ENCODE results near the gene TUFT1.
A peak's percentile ranks its signal among the peaks of the same experiment; 100 is the strongest.
"Not testable (repeated sequence)": the region's sequence is repeated elsewhere in the genome, so short reads cannot be mapped to it uniquely, and the experiment has no call there.

Gene TUFT1

GRCh38 chr1:151584278-151584677, 44.2 kb downstream of the TUFT1 start:
- no peak for DNase-seq

GRCh38 chr1:151584780-151585179, 44.7 kb downstream of the TUFT1 start:
- no peak for DNase-seq

DNA sequence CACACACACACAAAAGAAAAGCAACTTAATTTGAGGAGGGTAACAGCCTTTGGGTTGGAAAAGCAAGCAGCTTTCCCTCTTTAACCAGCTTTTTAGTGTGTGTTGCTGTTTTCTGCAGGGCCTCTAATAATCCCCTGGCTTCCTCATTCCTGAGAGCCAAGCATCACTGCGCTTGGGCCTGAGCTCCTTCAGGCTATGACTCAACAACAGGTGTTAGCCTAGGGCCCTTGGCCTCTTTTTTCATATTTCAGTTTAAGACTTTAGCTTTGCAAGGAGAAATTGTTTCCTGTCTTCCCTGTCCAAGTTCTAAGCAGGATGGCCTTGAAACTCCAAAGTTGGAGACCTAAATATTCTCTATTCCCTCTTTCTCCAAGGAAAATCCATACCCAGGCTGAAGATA, 45.5 kb downstream of the TUFT1 start:
- DNase-seq = no peak

DNA sequence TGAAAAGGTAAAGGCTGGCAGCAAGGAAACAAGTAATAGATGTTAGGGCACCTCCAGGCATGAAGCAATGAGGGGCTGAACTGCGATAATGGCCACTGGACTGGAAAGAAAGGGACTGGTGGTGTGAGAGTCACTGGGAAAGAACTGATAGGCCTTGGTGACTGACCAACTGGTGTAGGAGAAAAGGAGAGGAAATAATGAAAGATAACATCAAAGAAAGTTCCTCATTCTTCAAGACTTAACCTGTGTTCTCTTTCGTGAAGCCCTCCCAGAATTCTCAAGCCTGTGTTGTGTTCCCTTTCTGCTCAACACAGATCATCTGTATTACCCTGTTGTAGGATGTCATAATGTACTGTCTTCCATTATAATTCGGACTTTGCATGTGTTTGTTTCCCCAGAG, 50.9 kb downstream of the TUFT1 start:
- no peak for DNase-seq

- DNase-seq = no peak
Observed at GRCh38 chr1:151593730-151594129, 53.6 kb downstream of the TUFT1 start.

GRCh38 chr1:151594143-151594625, 54.1 kb downstream of the TUFT1 start:
- DNase-seq = peak; percentile 40 to 57

DNA sequence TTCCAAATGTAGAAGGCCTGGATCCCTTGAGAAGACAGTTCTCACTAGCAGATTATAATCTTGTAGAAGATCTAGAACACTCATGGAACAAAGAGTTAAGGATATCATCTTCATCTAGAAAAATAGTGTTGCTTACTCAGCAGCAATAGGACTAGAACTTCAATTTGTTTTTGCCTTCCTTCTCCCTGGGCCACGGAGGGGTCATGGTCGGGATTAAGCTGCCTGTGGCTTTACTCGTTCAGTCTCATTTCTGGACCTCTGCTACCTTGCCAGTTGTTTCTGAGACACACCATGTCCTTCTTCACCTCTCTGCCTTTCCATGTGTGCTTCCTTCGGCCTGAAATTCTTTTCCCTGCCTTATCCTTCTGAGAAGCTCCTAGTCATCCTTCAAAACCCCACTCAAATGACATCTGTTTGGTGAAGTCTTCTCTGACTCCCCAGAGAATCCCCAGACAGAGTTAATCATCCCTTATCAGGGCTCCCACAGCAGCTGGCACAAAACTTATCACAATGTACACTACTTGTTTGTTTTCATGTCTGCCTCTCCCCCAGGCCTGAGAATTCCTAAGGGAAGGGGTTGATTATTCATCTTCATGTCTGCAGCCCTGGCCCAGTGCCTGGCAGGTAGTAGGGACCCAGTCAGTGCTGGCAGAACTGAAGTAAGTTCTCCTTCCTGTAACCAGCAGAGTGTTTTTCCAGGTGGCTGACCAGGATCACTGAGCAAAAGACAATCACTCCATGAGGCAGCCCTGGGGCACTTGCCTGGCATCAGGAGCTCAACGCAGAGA, 56.3 kb downstream of the TUFT1 start:
- DNase-seq = no peak

GRCh38 chr1:151602550-151602949, 62.4 kb downstream of the TUFT1 start:
- DNase-seq = not testable (repeated sequence)

GRCh38 chr1:151604291-151604690, 64.2 kb downstream of the TUFT1 start:
- DNase-seq = no peak

DNA sequence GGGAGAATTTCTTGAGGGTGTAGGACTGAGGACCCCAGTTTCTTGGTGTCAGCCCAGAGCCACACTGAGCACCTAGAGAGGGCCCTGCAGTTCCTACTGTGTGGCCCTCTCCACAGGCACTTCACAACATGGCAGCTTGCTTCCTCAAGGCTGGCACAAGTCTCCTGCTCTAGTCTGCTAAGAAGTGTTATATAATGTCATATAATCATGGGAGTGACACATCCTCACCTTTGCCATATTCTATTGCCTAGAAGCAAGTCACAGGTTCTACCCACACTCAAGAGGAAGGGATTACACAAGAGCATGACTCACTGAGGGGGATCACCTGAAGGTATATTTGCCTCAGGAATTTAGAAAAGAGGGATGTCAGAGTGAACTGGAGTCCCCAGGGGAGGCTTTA, 66.3 kb downstream of the TUFT1 start:
- no peak for DNase-seq

DNA sequence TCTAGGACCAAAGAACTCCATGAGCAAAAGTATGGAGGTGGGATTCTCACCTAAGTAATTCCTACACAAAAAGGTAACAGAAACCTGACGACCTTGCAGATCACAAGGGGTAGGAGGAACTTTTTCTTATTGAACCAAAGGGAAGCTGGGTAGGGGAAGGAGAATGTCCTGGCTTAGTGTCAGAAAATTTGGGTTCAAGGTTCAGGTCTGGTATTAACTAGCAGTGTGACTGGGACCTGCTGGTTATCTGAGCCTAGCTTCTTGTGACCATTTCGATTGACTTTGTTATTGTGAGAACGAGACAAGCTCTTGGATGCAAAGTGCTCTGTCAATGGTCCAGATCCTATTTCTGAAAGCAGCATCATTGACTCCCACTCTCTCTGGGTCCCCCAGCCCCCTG, 66.7 kb downstream of the TUFT1 start:
- no peak for DNase-seq

DNA sequence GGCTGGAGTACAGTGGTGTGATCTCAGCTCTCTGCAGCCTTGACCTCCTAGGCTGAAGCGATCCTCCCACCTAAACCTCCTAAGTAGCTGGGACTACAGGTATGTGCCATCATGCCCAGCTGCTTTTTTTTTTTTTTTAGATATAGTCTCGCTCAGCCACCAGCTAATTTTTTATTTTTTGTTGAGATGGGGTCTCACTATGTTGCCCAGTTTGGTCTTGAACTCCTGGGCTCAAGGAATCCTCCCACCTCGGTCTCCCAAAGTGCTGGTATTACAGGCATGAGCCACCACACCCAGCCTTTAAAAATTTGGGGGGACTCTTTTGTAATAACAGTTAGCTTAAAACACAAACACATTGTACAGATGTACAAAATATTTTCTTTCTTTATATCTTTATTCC, 70.0 kb downstream of the TUFT1 start:
- no peak for DNase-seq

- DNase-seq = peak; percentile 99
Observed at GRCh38 chr1:151611288-151611790, 71.2 kb downstream of the TUFT1 start.

DNA sequence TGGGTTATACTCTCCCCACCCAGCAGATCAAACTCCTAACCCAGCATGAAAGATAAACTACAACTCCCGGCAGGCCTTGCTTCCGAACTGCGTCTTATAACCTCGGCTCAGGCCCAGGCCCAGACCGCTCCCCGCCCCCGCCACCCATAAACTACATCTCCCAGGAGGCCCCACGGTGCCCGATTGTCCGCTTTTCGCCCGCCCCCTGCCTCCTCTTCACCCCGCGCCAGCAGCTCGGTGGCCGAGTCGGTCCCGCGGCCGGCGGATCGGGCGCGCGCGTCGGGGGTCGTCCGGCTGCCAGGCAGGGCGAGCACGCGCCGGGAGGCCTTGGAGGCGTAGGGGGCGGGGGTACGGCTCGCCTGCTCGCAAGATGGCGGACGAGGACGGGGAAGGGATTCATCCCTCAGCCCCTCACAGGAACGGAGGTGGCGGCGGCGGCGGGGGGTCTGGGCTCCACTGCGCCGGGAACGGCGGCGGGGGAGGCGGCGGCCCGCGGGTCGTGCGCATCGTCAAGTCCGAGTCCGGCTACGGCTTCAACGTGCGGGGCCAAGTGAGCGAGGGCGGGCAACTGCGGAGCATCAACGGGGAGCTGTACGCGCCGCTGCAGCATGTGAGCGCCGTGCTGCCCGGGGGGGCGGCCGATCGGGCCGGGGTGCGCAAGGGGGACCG, 71.9 kb downstream of the TUFT1 start, which contains the start of gene SNX27:
Gene SNX27, plus strand, starts transcription at position 219 of the 669 bp plus-strand sequence. Its CDS starts 152 bp downstream, at position 371.
- DNase-seq = peak; percentile 91 to 95

DNA sequence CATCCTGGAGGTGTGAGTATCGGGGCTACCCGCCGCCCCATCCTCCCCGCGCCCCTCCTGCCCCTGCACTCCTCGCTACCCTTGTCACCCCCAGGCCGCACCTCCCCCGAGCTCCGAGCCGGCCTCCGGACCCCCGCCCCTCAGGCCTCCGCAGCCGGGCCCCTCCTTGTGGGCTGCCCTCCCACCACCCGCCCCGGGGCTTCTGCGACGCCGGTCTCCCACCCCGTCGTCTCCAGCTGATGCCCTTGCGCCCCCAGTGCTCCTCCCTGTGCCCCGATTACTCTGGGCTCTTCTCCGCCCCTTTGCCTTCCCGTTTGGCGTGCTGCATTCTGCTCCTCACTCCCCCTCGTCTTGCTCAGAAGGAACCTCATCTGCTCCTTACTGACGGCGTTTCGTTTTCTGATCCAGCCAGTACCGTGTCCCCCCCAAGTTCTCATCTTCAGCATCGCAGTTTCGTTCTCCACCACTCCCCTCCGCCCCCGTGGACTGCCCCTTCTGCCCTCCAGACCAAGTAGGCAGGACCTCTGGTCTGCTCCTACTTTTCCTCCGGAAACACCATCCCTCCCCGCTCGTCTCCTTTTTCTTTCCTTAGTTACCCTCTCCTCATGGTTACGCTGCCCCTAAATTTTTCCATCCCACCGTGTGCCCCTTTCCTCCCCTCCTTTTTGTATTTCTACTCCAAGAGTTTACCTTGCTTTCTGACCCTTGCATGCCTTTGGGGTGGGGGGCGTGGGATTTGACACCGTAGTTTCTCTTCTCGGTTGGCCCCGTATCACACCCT, 72.6 kb downstream of the TUFT1 start:
- no peak for DNase-seq

DNA sequence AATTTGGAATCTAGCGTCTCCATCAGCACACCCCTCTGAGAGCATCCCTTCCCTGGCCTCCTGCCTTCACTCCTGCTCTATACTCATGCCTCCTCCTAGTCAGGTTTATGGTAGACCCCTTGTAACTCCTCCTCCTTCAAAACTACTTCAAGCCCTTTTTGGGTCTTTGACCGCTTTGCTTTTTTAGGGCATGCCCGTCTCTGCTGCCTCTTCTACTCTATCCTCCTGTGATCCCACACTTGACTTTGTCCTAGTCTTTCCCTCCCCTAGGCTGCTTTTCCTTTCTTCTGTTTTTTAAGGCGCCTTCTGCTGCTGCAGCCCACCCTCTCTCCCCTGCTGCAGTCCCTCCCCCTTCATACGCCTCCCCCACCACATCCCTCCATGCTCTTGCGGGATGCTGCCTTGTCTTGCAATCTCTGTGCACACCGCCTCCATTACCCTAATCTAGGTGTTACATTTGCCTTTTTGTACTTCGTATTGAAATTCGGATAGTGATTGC, 73.2 kb downstream of the TUFT1 start:
- DNase-seq = no peak

DNA sequence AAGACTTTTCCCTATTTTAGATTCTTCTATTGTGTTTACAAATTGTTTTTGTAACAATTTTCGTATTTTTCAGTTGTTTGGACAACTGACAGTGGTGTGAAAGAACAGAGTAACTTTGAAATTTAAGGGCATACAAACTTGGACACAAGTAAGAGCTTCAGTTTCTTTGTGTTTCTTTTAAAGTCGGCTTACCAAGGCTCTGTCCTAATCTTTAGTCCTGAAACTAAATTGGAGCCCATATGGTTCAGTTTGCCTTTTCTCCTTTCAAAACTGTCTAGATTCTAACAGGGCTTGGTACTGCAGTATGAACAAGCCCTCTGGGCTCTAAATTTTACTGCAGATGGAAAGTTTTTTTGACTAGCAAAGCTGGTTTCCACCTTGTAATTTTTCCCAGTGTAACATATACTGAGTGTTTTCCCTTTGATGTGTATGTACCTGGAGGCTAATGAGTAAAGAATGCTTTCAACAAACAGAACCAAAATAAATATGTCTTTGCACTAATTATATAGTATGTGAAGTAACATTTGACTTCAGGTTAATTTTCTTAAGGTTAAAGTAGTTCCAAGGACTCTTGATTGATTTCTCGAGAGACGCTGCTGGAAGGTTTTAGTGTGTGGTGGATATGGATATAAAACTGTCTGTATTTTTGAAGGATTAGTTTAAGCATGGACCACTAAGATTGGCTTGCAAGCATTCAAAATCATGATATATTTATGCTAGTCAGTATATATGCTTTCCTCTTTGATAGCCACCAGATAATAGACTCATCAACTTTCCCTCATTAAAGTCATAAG, 75.8 kb downstream of the TUFT1 start:
- no peak for DNase-seq

- DNase-seq = no peak
Observed at GRCh38 chr1:151616505-151616849, 76.4 kb downstream of the TUFT1 start.

DNA sequence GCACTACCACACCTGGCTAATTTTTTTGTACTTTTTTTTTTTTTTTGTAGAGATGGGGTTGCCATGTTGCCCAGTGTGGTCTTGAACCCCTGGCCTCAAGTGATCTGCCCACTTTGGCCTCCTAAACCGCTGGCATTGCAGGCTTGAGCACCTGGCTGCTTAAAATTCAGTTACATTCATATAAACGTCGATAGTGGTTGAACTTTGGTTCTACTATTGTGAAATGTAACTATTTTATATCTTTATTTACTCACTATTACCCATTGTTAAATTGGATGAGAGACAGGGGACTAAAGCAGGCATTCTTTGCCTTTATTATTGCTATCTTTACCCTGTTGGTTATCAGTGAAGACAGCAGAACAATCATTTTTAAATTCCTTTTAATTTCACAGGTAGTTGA, 77.9 kb downstream of the TUFT1 start:
- no peak for DNase-seq

DNA sequence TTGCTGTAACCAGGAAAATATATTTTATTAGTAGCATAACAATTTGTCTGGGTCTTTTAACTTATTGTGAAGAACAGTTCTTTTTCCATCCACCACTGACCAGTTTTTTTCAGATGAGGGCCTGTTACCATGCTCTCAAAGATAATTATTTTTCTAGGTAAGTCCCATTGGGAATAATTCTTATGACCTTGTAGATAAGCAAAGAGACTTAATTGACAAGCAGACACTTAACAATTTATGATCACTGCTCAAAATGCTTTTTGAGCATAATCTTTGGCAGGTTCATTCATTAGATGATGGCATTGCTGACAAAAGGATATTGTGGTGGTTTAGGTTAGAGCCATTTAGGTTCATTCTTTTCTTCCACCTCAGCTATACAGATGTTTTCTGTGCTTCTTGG, 78.4 kb downstream of the TUFT1 start:
- DNase-seq = no peak

- not testable (repeated sequence) for DNase-seq
Observed at GRCh38 chr1:151618996-151619395, 78.9 kb downstream of the TUFT1 start.

DNA sequence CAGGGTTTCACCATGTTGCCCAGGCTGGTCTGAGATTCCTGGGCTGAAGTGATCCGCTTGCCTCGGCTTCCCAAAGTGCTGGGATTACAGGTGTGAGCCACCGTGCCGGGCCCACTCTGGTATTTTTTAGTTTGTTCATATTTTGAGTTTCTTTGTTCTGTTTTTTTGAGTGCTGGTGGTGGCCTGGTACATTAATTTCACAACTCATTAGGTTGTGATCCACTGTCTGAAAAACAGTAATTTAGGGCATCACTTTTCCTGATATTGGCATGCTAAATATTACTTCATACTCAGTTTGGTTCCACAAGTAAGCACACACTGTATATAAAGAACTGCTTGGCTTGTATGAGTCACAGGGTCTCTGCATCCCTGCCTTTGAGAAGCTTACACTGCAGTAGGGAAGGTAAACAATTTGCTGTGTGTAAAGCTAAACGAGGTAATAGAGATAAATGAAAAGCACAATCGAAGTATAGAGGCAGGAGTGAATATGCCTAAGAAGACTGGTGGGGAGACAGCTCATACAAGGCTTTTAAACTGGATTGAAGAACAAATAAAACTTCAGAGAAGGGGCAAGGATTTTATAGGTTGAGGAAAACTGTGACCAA, 79.5 kb downstream of the TUFT1 start:
- no peak for DNase-seq
